ENCODE measurements around the gene ROBO3.

Gene ROBO3

GRCh38 chr11:124864176-124864891, 898 bp upstream of the ROBO3 start:
- Histone ChIP-seq H3K4me3 (ENCODE audit: insufficient read depth, low read length, poor library complexity, severe bottlenecking) (no peak overlapping the region), H3K79me2 (ENCODE audit: insufficient read depth, low read length) (no peaks in the 10 kb centered on the region), H3K9me2 (replicated peaks; ENCODE audit: insufficient read depth, low read length) (no peaks in the 10 kb centered on the region), H4K20me1 (ENCODE audit: low read depth, low read length) (no peaks in the 10 kb centered on the region), H3K9ac (ENCODE audit: low read length) (no peak overlapping the region), H2AFZ (ENCODE audit: low read depth, low read length, severe bottlenecking) (no peak overlapping the region), H3K27me3 (ENCODE audit: low read length) (no peaks in the 10 kb centered on the region), H3K36me3 (ENCODE audit: low read length) (no peaks in the 10 kb centered on the region), H3K4me2 (ENCODE audit: low read depth, low read length, poor library complexity, severe bottlenecking) (no peak overlapping the region), H3K9me3 (ENCODE audit: insufficient read depth, low read length) (no peaks in the 10 kb centered on the region), H3F3A (ENCODE audit: insufficient read depth) (no peaks in the 10 kb centered on the region), H3K27ac (ENCODE audit: low read depth, low read length) (no peak overlapping the region)
- TF ChIP-seq EZH2phosphoT487 (conservative IDR thresholded peaks at IDR 0.05; ENCODE audit: low read length) = no peak
- TF ChIP-seq CTCF (IDR thresholded peaks at IDR 0.05; ENCODE audit: insufficient read depth, low read length, poor library complexity, severe bottlenecking) = no peak

- Histone ChIP-seq H3K4me3 (ENCODE audit: insufficient read depth, low read length, poor library complexity, severe bottlenecking) (no peak overlapping the region), H3K27ac (ENCODE audit: low read depth, low read length) (no peak overlapping the region), H4K20me1 (ENCODE audit: low read depth, low read length) (no peaks in the 10 kb centered on the region), H3K9me2 (replicated peaks; ENCODE audit: insufficient read depth, low read length) (no peaks in the 10 kb centered on the region), H3K9ac (ENCODE audit: low read length) (no peak overlapping the region), H3K79me2 (ENCODE audit: insufficient read depth, low read length) (no peaks in the 10 kb centered on the region), H3F3A (ENCODE audit: insufficient read depth) (no peaks in the 10 kb centered on the region), H3K9me3 (ENCODE audit: insufficient read depth, low read length) (no peaks in the 10 kb centered on the region), H2AFZ (ENCODE audit: low read depth, low read length, severe bottlenecking) (no peak overlapping the region), H3K27me3 (ENCODE audit: low read length) (no peaks in the 10 kb centered on the region), H3K36me3 (ENCODE audit: low read length) (no peaks in the 10 kb centered on the region), H3K4me2 (ENCODE audit: low read depth, low read length, poor library complexity, severe bottlenecking) (no peak overlapping the region)
- TF ChIP-seq EZH2phosphoT487 (conservative IDR thresholded peaks at IDR 0.05; ENCODE audit: low read length) (no peak), CTCF (IDR thresholded peaks at IDR 0.05; ENCODE audit: insufficient read depth, low read length, poor library complexity, severe bottlenecking) (no peak)
Observed at GRCh38 chr11:124864892-124865180, 396 bp upstream of the ROBO3 start.

GRCh38 chr11:124865902-124866851, 945 bp downstream of the ROBO3 start:
- Histone ChIP-seq H3K4me2 (ENCODE audit: low read depth, low read length, poor library complexity, severe bottlenecking) (no peak overlapping the region), H2AFZ (ENCODE audit: low read depth, low read length, severe bottlenecking) (no peak overlapping the region)

More at GRCh38 chr11:124865902-124866851, 945 bp downstream of the ROBO3 start:
- Histone ChIP-seq H3K27me3 (ENCODE audit: low read length) (no peaks in the 10 kb centered on the region), H3K27ac (ENCODE audit: low read depth, low read length) (no peak overlapping the region), H3K4me3 (ENCODE audit: insufficient read depth, low read length, poor library complexity, severe bottlenecking) (no peak overlapping the region), H3K9ac (ENCODE audit: low read length) (no peak overlapping the region), H3K9me2 (replicated peaks; ENCODE audit: insufficient read depth, low read length) (no peaks in the 10 kb centered on the region), H3K36me3 (ENCODE audit: low read length) (no peaks in the 10 kb centered on the region), H4K20me1 (ENCODE audit: low read depth, low read length) (no peaks in the 10 kb centered on the region), H3F3A (ENCODE audit: insufficient read depth) (no peaks in the 10 kb centered on the region), H3K79me2 (ENCODE audit: insufficient read depth, low read length) (no peaks in the 10 kb centered on the region), H3K9me3 (ENCODE audit: insufficient read depth, low read length) (no peaks in the 10 kb centered on the region)
- TF ChIP-seq CTCF (IDR thresholded peaks at IDR 0.05; ENCODE audit: insufficient read depth, low read length, poor library complexity, severe bottlenecking) (no peak), EZH2phosphoT487 (conservative IDR thresholded peaks at IDR 0.05; ENCODE audit: low read length) (no peak)
